DND-41 (cell line): ENCODE results near the gene SUN1.
"Not testable (repeated sequence)": the region's sequence is repeated elsewhere in the genome, so short reads cannot be mapped to it uniquely, and the experiment has no call there.

Experiments used
- CTCF ChIP-seq: IDR thresholded peaks from 2 replicates; pipeline ENCODE4 v1.5.1; 2012; ENCODE audit warnings: borderline replicate concordance, low read length, moderate library complexity, mild to moderate bottlenecking; ENCODE audit not compliant: poor library complexity, severe bottlenecking; ENCODE audit errors: extremely low read depth
- EZH2 ChIP-seq: IDR thresholded peaks from 3 replicates; pipeline ENCODE4 v1.6.1; 2012; ENCODE audit warnings: borderline replicate concordance, low read depth, mild to moderate bottlenecking, moderate library complexity, low read length, inconsistent platforms; ENCODE audit not compliant: severe bottlenecking

DNA sequence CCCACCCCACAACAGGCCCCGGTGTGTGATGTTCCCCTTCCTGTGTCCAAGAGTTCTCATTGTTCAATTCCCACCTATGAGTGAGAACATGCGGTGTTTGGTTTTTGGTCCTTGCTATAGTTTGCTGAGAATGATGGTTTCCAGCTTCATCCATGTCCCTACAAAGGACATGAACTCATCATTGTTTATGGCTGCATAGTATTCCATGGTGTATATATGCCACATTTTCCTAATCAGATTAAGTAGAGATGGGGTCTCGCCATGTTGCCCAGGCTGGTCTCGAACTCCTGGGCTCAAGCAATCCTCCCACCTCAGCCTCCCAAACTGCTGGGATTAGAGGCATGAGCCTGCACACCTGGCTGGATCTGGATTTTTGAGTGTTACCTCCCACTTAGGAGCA lies 28.5 kb upstream of the SUN1 start:
- TF ChIP-seq CTCF, EZH2: not testable (repeated sequence)
